Keratinocyte (primary cell): ENCODE results near the gene SPATC1L. TPM values are rescaled to one million over a fixed set of nuclear protein-coding genes. Genes with fewer than 3 reads are reported as not detected.

Experiments used
- DNase-seq: peaks from one replicate; pipeline ENCODE4 v3.0.0-alpha.2; 2011; ENCODE audit warnings: low read depth, missing footprints, low spot score
- FAIRE-seq: peaks from 2 replicates; lab custom pipeline; 2011; peaks lifted over from hg19 to GRCh38; lab: Jason Lieb, UNC
- H2AFZ ChIP-seq: 2 replicates; pipeline ENCODE4 v1.6.0; 2012; ENCODE audit warnings: low read length, control low read depth, inconsistent platforms; ENCODE audit not compliant: control insufficient read depth
- H3K27ac ChIP-seq: 2 replicates; pipeline ENCODE4 v1.5.1; 2011; ENCODE audit warnings: low read length; ENCODE audit not compliant: control insufficient read depth, insufficient read depth
- H3K27me3 ChIP-seq: 3 replicates; pipeline ENCODE4 v1.6.0; 2011; ENCODE audit warnings: low read length; ENCODE audit not compliant: control insufficient read depth, insufficient read depth; ENCODE audit errors: extremely low read depth
- H3K36me3 ChIP-seq, 2 experiments: 2 replicates in 1 of 2; 3 replicates in 1 of 2; pipeline ENCODE4 v1.5.1; 2011; ENCODE audit warnings: low read length in 2 of 2, mild to moderate bottlenecking in 1 of 2; ENCODE audit not compliant: control insufficient read depth in 2 of 2, insufficient read depth in 2 of 2; ENCODE audit errors: extremely low read depth in 1 of 2
- H3K4me1 ChIP-seq: 3 replicates; pipeline ENCODE4 v1.5.1; 2011; ENCODE audit warnings: low read length; ENCODE audit not compliant: control insufficient read depth, insufficient read depth; ENCODE audit errors: extremely low read depth
- H3K4me2 ChIP-seq: 3 replicates; pipeline ENCODE4 v1.6.0; 2011; ENCODE audit warnings: low read depth, low read length; ENCODE audit not compliant: control insufficient read depth, insufficient read depth; ENCODE audit errors: extremely low read depth
- H3K4me3 ChIP-seq, 3 experiments: fragments of 200-600 bp in 1 of 3; sonication (generic) in 1 of 3; 2 replicates in 2 of 3; 3 replicates in 1 of 3; pipeline ENCODE4 v1.5.1; 2011 to 2016; ENCODE audit warnings: low read length in 3 of 3, mild to moderate bottlenecking in 3 of 3, control low read depth in 2 of 3, inconsistent platforms in 1 of 3, low read depth in 1 of 3, mixed read lengths in 1 of 3, mixed run types in 1 of 3, moderate library complexity in 1 of 3; ENCODE audit not compliant: control insufficient read depth in 2 of 3, insufficient read depth in 2 of 3; ENCODE audit errors: extremely low read depth in 1 of 3
- H3K79me2 ChIP-seq: 2 replicates; pipeline ENCODE4 v1.6.0; 2012; ENCODE audit warnings: low read length; ENCODE audit not compliant: control insufficient read depth, insufficient read depth
- H3K9ac ChIP-seq: 3 replicates; pipeline ENCODE4 v1.6.0; 2011; ENCODE audit warnings: low read length; ENCODE audit not compliant: control insufficient read depth, insufficient read depth; ENCODE audit errors: extremely low read depth
- H3K9me1 ChIP-seq: 3 replicates; pipeline ENCODE4 v1.6.0; 2011; ENCODE audit warnings: low read length; ENCODE audit not compliant: control insufficient read depth, insufficient read depth; ENCODE audit errors: extremely low read depth
- H3K9me3 ChIP-seq: 2 replicates; pipeline ENCODE4 v1.5.1; 2012; ENCODE audit warnings: low read depth, low read length; ENCODE audit not compliant: control insufficient read depth
- H4K20me1 ChIP-seq: 3 replicates; pipeline ENCODE4 v1.6.0; 2011; ENCODE audit warnings: low read length; ENCODE audit not compliant: control insufficient read depth, insufficient read depth; ENCODE audit errors: extremely low read depth
- EZH2 ChIP-seq: IDR thresholded peaks from one replicate; pipeline ENCODE4 v1.6.1; 2012; ENCODE audit warnings: inconsistent platforms, mild to moderate bottlenecking, low read length, moderate library complexity
- dilution Hi-C: fragments of 300-500 bp; cut with MboI; formaldehyde crosslinking; loops from one replicate; pipeline ENCODE4 v1.7.0; 2020; ENCODE audit warnings: low sequenced_read_pairs; ENCODE audit not compliant: extremely low pct_ligation_motif_present
- polyA plus RNA-seq, 5 experiments: library from polyadenylated mRNA; depleted of rRNA in 3 of 5; stranded (reverse) in 3 of 5; stranded (forward) in 1 of 5; unstranded in 1 of 5; fragments of >200 nt; gene quantifications; 1 replicate in 1 of 5; 2 replicates in 3 of 5; 3 replicates in 1 of 5; pipeline versions ENCODE4 v1.2.1 to v1.2.3, GENCODE V29; 2011 to 2012; ENCODE audit warnings: missing spikeins in 2 of 5, low read depth in 1 of 5, low replicate concordance in 1 of 5
- TF ChIP-seq, protein P1 (sequence below), 3 experiments: IDR thresholded peaks in 1 of 3; conservative IDR thresholded peaks in 1 of 3; optimal IDR thresholded peaks in 1 of 3; 2 replicates in 2 of 3; 3 replicates in 1 of 3; pipeline versions ENCODE3 to v1.5.1; 2011; ENCODE audit warnings: low read length in 3 of 3, mild to moderate bottlenecking in 3 of 3, moderate library complexity in 2 of 3, control low read depth in 1 of 3, inconsistent platforms in 1 of 3; ENCODE audit not compliant: insufficient read depth in 2 of 3; ENCODE audit errors: extremely low read depth in 1 of 3

The SPATC1L gene
- polyA plus RNA-seq, 1 donor (not counting 4 experiments of a cell fraction or from before 2014, with no cell fraction given), result 1.3 TPM

DNA sequence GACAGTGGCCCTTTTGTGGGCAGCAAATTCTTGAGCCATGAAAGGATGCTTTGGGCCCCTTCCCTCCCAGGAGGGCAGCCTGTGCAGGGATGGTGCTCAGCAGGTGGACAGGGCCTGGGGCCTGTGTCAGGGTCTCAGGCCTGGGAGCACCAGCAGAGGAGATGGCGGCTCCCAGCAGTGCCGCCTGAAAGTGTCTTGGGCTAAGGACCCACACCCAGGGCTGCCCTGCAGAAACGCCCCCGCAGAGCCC is 52.7 kb downstream of the SPATC1L start:
- Histone ChIP-seq H4K20me1 (no peaks in the 10 kb centered on the region), H3K27me3 (no peaks in the 10 kb centered on the region), H3K4me3 (no peak overlapping the region), H2AFZ (no peak overlapping the region), H3K9ac (no peak overlapping the region), H3K9me3 (peaks cover 4% of the 10 kb centered on the region), H3K27ac (no peak overlapping the region), H3K9me1 (no peaks in the 10 kb centered on the region), H3K4me2 (no peak overlapping the region), H3K79me2 (no peaks in the 10 kb centered on the region), H3K36me3 (no peaks in the 10 kb centered on the region), H3K4me1 (no peaks in the 10 kb centered on the region)
- TF ChIP-seq EZH2, result no peak
- TF ChIP-seq, protein P1, sequence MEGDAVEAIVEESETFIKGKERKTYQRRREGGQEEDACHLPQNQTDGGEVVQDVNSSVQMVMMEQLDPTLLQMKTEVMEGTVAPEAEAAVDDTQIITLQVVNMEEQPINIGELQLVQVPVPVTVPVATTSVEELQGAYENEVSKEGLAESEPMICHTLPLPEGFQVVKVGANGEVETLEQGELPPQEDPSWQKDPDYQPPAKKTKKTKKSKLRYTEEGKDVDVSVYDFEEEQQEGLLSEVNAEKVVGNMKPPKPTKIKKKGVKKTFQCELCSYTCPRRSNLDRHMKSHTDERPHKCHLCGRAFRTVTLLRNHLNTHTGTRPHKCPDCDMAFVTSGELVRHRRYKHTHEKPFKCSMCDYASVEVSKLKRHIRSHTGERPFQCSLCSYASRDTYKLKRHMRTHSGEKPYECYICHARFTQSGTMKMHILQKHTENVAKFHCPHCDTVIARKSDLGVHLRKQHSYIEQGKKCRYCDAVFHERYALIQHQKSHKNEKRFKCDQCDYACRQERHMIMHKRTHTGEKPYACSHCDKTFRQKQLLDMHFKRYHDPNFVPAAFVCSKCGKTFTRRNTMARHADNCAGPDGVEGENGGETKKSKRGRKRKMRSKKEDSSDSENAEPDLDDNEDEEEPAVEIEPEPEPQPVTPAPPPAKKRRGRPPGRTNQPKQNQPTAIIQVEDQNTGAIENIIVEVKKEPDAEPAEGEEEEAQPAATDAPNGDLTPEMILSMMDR (optimal IDR thresholded peaks at IDR 0.05 in 1 of 3, IDR thresholded peaks at IDR 0.05 in 1 of 3, conservative IDR thresholded peaks at IDR 0.05 in 1 of 3; ENCODE audit: extremely low read depth in 1 of 3, insufficient read depth in 2 of 3, low read length in 3 of 3), result no peak
- DNase-seq (no peak), FAIRE-seq (no peak)
- dilution Hi-C loops, result no loop called here

DNA sequence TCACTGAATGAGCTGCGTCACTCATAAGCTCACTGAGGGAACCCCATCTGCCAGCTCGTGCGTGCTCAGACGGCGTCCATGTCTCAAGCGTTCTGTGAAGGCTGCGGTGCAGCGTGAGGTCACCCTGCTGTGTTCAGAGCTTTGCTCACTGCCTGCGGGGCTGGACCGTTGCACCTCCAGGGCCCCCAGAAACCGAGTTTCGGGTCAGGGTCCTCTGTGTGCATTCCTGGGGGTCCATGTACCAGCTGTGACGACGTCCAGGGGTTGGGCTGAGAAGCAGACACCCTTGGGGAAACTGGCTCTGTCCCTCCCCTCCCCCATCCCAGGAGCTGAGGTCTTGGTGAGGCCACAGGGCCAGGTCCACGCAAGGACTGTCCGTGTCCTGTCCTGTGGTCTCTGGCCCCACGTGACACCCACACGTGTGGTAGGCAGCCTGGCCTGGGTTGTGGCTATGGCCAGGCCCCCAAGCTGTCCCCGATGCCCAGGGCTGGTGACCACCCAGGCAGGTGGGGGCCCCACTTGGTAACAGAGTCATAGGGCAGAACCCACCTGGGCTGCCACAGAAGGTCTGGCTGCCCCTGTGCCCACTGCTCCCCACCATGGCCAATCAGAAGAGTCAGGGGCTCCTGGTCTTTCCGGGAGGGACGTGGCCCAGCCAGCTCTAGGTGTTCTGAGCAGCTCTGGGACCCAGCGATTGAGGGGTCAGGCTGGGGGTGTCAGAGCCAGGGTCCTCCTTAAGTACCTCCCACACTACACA is 53.2 kb downstream of the SPATC1L start:
- Histone ChIP-seq H3K4me2 (no peak overlapping the region), H3K9me1 (no peaks in the 10 kb centered on the region), H4K20me1 (no peaks in the 10 kb centered on the region), H3K9ac (no peak overlapping the region), H3K36me3 (no peaks in the 10 kb centered on the region), H3K79me2 (no peaks in the 10 kb centered on the region), H3K4me3 (no peak overlapping the region), H3K27ac (no peak overlapping the region), H2AFZ (no peak overlapping the region), H3K9me3 (peaks cover 4% of the 10 kb centered on the region), H3K4me1 (no peaks in the 10 kb centered on the region), H3K27me3 (no peaks in the 10 kb centered on the region)
- TF ChIP-seq EZH2, result no peak
- TF ChIP-seq, protein P1 (optimal IDR thresholded peaks at IDR 0.05 in 1 of 3, IDR thresholded peaks at IDR 0.05 in 1 of 3, conservative IDR thresholded peaks at IDR 0.05 in 1 of 3; ENCODE audit: extremely low read depth in 1 of 3, insufficient read depth in 2 of 3, low read length in 3 of 3), result no peak
- no peak for DNase-seq
- dilution Hi-C loops, result no loop called here
- no peak for FAIRE-seq
